Thymus (tissue), 11 donors: ENCODE data around the gene SLC44A2. TPM values are rescaled to one million over a fixed set of nuclear protein-coding genes. Genes with fewer than 3 reads are reported as not detected.

Experiments used
- DNase-seq, 9 donors: peaks; one replicate each; pipeline ENCODE4 v3.0.0-alpha.2; 2013; ENCODE audit warnings: low spot score in 9 of 9, low read depth in 6 of 9, missing footprints in 1 of 9
- H3K27ac ChIP-seq, 2 donors: one replicate each; pipeline ENCODE4 v1.5.1; 2013; ENCODE audit warnings: control low read depth in 1 of 2, low read depth in 1 of 2, low read length in 1 of 2, mild to moderate bottlenecking in 1 of 2, moderate library complexity in 1 of 2
- H3K27me3 ChIP-seq, 2 donors: one replicate each; pipeline ENCODE4 v1.5.1; 2013; ENCODE audit warnings: low read length in 1 of 2; ENCODE audit not compliant: control insufficient read depth in 2 of 2, insufficient read depth in 1 of 2
- H3K36me3 ChIP-seq, 2 donors: one replicate each; pipeline ENCODE4 v1.5.1; 2013; ENCODE audit warnings: low read length in 1 of 2, mild to moderate bottlenecking in 1 of 2, moderate library complexity in 1 of 2; ENCODE audit not compliant: control insufficient read depth in 2 of 2, insufficient read depth in 2 of 2
- H3K4me1 ChIP-seq, 2 donors: one replicate each; pipeline ENCODE4 v1.5.1; 2013; ENCODE audit warnings: low read length in 2 of 2; ENCODE audit not compliant: control insufficient read depth in 2 of 2, insufficient read depth in 2 of 2
- H3K4me3 ChIP-seq, 2 donors: one replicate each; pipeline ENCODE4 v1.5.1; 2013; ENCODE audit warnings: low read length in 2 of 2, control low read depth in 1 of 2, mild to moderate bottlenecking in 1 of 2
- H3K9me3 ChIP-seq, 2 donors: one replicate each; pipeline ENCODE4 v1.5.1; 2013; ENCODE audit warnings: low read length in 1 of 2, mild to moderate bottlenecking in 1 of 2; ENCODE audit not compliant: control insufficient read depth in 2 of 2, insufficient read depth in 1 of 2
- WGBS: extraction: QIAGEN DNeasy Blood & Tissue Kit; methylation state at CpG from one replicate; pipeline ENCODE4 v1.1.7; 2013; 5-methylcytosine and 5-hydroxymethylcytosine counted together
- polyA plus RNA-seq: library from polyadenylated mRNA; stranded (reverse); fragments of 200-250 nt; gene quantifications from one replicate; pipeline ENCODE4 v1.2.3, GENCODE V29; 2013
- total RNA-seq: library from RNA; stranded (reverse); fragments of 120-200 nt; gene quantifications from one replicate; pipeline ENCODE4 v1.2.4, GENCODE V29; 2013
- donor health status: healthy.

The SLC44A2 gene
- total and polyA plus RNA-seq, 2 donors = 25.6 to 78.4 TPM

DNA sequence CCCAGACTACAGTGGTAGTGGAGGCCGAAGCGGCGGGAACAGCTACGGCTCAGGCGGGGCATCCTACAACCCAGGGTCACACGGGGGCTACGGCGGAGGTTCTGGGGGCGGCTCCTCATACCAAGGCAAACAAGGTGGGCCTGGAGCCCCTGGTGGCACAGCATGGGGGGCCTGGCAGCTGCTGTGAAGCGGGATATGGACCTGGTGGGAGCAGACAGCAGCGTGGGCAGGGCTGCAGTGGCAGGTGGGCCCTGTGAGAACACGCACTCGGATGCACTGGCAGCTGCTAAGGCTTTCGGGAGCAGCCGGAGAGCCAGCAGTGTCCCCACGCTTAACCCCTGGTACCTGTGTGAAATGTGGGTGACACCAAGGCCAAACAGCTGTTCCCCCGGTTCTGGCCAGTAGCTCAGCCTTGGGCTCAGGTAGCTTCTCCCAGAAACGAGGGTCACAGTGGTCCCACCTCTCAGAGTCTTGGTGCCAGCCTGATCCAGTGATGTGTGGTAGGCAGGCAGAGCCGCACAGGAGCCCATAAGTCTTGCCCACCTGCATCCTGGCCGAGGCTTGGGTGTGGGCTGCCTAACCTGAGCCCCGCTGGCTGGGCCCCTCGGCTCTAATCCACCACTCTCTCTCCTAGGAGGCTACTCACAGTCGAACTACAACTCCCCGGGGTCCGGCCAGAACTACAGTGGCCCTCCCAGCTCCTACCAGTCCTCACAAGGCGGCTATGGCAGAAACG lies 63.4 kb downstream of the SLC44A2 start:
- 98% methylated on average over 27 of the region's 27 CpGs for WGBS
- H3K9me3 ChIP-seq = peaks cover 0 to 4% of the 10 kb centered on the region in 2 donors

DNA sequence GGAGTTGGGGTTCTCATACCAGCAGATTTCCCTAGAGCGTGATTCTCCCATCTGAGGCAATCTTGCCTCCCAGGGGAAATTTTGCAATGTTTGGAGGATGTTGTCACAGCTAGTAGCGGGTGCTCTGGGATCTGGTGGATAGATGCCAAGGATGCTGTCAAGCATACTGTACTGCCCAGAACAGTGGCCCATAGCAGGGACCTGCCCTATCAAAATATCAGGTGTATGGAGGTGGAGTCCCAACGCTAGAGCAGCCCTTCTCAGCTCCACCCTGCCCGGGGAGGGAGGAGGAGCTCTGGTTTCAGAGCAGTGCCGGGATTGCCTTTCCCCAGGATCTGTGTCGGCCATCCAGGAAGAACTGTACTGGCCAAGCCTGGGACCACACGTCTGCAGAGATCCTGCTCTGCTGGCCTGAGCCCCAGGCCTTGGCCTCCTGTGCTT lies 65.0 kb downstream of the SLC44A2 start:
- Histone ChIP-seq H3K4me3 (no peak overlapping the region), H3K36me3 (peaks cover 70 to 76% of the 10 kb centered on the region in 2 donors), H3K4me1 (peaks cover 3 to 4% of the 10 kb centered on the region in 2 donors), H3K27ac (no peak overlapping the region), H3K9me3 (peaks cover 0 to 4% of the 10 kb centered on the region in 2 donors), H3K27me3 (peaks cover 0 to 11% of the 10 kb centered on the region in 2 donors)
- WGBS = 87% methylated on average over 7 of the region's 7 CpGs
- DNase-seq = no peak

More for the DNA sequence above, 63.4 kb downstream of the SLC44A2 start:
- Histone ChIP-seq H3K27me3 (no peaks in the 10 kb centered on the region), H3K36me3 (peaks cover 86 to 92% of the 10 kb centered on the region in 2 donors), H3K4me1 (no peaks in the 10 kb centered on the region), H3K4me3 (no peak overlapping the region), H3K27ac (no peak overlapping the region)
- no peak for DNase-seq

DNA sequence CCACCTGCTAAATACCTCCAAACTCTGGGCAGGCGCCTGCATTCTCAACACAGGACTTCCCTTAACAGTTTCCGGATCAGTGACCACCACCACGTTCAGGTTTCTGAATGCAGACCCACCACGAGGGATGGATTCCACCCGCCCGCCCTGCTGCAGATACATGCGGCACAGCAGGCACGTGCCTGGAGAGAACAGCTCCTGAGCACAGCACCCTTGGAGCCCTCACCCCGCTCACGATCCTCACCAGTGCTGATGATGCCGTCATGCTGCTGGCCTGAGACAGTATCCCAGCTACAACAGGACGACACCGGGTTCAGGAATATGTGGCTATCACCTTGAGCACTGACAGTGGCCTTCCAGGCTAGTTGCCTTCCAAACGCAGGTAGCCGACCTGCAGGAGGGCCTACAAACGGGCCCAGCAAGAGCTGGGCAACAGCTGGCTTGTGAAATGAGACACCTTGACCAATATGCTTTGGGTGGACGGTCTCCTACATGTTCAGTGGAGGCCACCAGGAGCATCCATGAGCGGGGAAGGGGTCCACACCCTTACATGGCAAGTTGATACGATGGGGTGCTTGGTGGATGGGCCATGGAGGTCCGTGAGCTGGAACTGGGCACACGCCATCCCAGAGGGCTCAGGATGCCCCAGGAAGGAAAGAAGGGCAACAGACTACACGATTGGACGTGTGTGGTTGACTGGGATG lies 66.0 kb downstream of the SLC44A2 start:
- Histone ChIP-seq H3K27ac (no peak overlapping the region), H3K27me3 (peaks cover 0 to 20% of the 10 kb centered on the region in 2 donors), H3K36me3 (peaks cover 62 to 67% of the 10 kb centered on the region in 2 donors), H3K4me1 (peaks cover 9 to 13% of the 10 kb centered on the region in 2 donors), H3K9me3 (peaks cover 0 to 4% of the 10 kb centered on the region in 2 donors), H3K4me3 (no peak overlapping the region)
- no peak for DNase-seq
- WGBS = 95% methylated on average over 23 of the region's 23 CpGs

DNA sequence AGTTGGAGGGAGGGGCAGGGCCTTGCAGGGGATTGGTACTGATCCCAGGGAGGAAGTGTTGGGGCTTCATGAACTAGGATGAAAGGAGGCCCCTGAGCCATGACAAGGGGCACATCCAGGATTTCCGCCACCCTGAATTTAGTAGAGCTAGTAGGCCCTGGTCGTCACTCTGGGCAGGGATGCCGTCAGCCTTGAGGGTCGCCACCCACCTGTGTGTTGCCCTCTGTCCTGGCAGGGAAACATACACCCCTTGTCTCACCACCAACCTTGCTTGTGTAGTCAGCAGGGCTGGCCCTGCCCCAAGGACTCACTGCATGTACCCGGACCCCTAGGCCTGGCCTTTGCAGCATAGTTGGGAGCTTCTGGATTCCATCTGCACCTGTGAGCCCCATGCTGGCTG lies 66.5 kb downstream of the SLC44A2 start:
- H3K27me3 ChIP-seq = peaks cover 0 to 23% of the 10 kb centered on the region in 2 donors
- no peak overlapping the region for H3K27ac ChIP-seq
- WGBS = 95% methylated on average over 5 of the region's 5 CpGs
- no peak overlapping the region for H3K4me3 ChIP-seq
- H3K9me3 ChIP-seq = peaks cover 0 to 4% of the 10 kb centered on the region in 2 donors
- H3K4me1 ChIP-seq = peaks cover 9 to 13% of the 10 kb centered on the region in 2 donors
- peaks cover 57 to 62% of the 10 kb centered on the region in 2 donors for H3K36me3 ChIP-seq
- no peak for DNase-seq

DNA sequence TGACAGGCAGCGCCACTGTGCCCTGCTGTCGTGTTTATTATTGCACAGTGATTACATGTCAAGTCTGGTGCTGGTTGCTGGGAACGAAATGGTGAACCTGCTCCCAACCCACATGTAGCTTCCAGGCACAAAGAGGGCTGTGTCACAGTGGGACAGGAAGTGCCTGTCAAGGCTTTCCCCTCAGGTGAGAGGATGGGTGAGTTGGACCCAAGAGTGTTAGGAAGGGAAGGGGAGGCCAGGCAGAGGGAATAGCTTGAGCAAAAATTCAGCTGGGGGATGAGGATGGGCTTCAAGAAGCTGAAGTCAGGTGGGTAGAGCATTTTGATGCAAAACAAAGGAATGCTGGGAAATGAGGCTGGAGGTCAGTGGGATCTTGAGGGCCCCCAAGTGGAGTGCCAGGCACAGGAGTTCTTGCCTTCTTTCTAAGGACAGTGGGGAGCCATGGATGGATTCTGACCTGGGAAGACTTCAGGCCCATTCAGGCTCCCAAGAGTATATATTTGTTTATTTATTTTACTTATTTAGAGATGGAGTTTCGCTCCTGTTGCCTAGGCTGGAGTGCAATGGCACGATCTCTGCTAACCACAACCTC lies 67.4 kb downstream of the SLC44A2 start:
- DNase-seq = no peak
- Histone ChIP-seq H3K36me3 (peaks cover 48 to 53% of the 10 kb centered on the region in 2 donors), H3K9me3 (peaks cover 0 to 4% of the 10 kb centered on the region in 2 donors), H3K27me3 (peaks cover 0 to 23% of the 10 kb centered on the region in 2 donors), H3K4me3 (no peak overlapping the region), H3K27ac (no peak overlapping the region), H3K4me1 (peaks cover 9 to 13% of the 10 kb centered on the region in 2 donors)
- 97% methylated on average over 5 of the region's 5 CpGs for WGBS

Other genes starting within 250 kb of the SLC44A2 start
- 117 TPM for gene TYK2, start 245.0 kb upstream of the SLC44A2 start, total RNA-seq
- 291 TPM for gene TYK2, start 245.0 kb upstream of the SLC44A2 start, polyA plus RNA-seq
- 130 TPM for gene CDC37, start 222.0 kb upstream of the SLC44A2 start, total RNA-seq
- gene CDC37, start 222.0 kb upstream of the SLC44A2 start, polyA plus RNA-seq = 313 TPM
- gene PDE4A, start 205.0 kb upstream of the SLC44A2 start, total RNA-seq = 0.24 TPM
- gene PDE4A, start 205.0 kb upstream of the SLC44A2 start, polyA plus RNA-seq = 4.8 TPM
- 53.7 TPM for gene KEAP1, start 122.2 kb upstream of the SLC44A2 start, total RNA-seq
- 59.5 TPM for gene KEAP1, start 122.2 kb upstream of the SLC44A2 start, polyA plus RNA-seq
- 0.61 TPM for gene S1PR5, start 108.1 kb upstream of the SLC44A2 start, total RNA-seq
- 4.2 TPM for gene S1PR5, start 108.1 kb upstream of the SLC44A2 start, polyA plus RNA-seq
- gene ATG4D, start 81.6 kb upstream of the SLC44A2 start, total RNA-seq = 28.4 TPM
- 54.0 TPM for gene ATG4D, start 81.6 kb upstream of the SLC44A2 start, polyA plus RNA-seq
- 32.5 TPM for gene KRI1, start 59.5 kb upstream of the SLC44A2 start, total RNA-seq
- 77.5 TPM for gene KRI1, start 59.5 kb upstream of the SLC44A2 start, polyA plus RNA-seq
- 40.3 TPM for gene CDKN2D, start 56.6 kb upstream of the SLC44A2 start, total RNA-seq
- 42.3 TPM for gene CDKN2D, start 56.6 kb upstream of the SLC44A2 start, polyA plus RNA-seq
- 4.8 TPM for gene AP1M2, start 38.2 kb upstream of the SLC44A2 start, total RNA-seq
- 20.7 TPM for gene AP1M2, start 38.2 kb upstream of the SLC44A2 start, polyA plus RNA-seq
- 60.7 TPM for gene ILF3, start 28.8 kb downstream of the SLC44A2 start, total RNA-seq
- 185 TPM for gene ILF3, start 28.8 kb downstream of the SLC44A2 start, polyA plus RNA-seq
- gene QTRT1, start 75.9 kb downstream of the SLC44A2 start, total RNA-seq = 21.1 TPM
- 72.1 TPM for gene QTRT1, start 75.9 kb downstream of the SLC44A2 start, polyA plus RNA-seq
- 49.0 TPM for gene DNM2, start 92.5 kb downstream of the SLC44A2 start, total RNA-seq
- 102 TPM for gene DNM2, start 92.5 kb downstream of the SLC44A2 start, polyA plus RNA-seq
- gene TMED1, start 210.7 kb downstream of the SLC44A2 start, total RNA-seq = 22.0 TPM
- 19.4 TPM for gene TMED1, start 210.7 kb downstream of the SLC44A2 start, polyA plus RNA-seq
- gene C19orf38, start 222.9 kb downstream of the SLC44A2 start, total RNA-seq = 7.1 TPM
- 5.4 TPM for gene C19orf38, start 222.9 kb downstream of the SLC44A2 start, polyA plus RNA-seq
- gene CARM1, start 246.0 kb downstream of the SLC44A2 start, total RNA-seq = 7.0 TPM
- 30.8 TPM for gene CARM1, start 246.0 kb downstream of the SLC44A2 start, polyA plus RNA-seq